NCI-H2196 (cell line): ENCODE measurements around the gene VWDE.

Source experiments
- DNase-seq: peaks from one replicate; lab custom pipeline; 2025; ENCODE audit not compliant: unreplicated experiment; lab: John Stamatoyannopoulos, UW

Gene VWDE

DNA sequence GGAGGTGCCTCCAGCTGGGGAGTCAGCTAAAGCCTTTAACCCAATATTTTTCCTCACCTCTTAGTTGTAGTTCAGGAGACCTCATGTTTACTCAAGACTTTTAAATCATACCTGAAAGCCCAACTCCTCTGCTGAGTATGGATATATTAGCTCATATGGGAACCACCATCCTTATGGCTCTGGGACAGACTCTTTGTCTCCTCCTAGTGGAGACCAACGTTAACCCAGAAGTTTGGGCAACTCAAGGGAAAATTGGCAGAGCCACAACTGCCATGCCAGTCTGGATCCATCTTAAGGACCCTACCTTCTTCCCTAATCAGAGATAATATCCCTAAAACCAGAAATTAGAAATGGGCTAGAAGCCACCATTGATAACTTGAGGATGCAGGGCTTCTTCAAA, 111.8 kb downstream of the VWDE start:
- no peak for DNase-seq

DNA sequence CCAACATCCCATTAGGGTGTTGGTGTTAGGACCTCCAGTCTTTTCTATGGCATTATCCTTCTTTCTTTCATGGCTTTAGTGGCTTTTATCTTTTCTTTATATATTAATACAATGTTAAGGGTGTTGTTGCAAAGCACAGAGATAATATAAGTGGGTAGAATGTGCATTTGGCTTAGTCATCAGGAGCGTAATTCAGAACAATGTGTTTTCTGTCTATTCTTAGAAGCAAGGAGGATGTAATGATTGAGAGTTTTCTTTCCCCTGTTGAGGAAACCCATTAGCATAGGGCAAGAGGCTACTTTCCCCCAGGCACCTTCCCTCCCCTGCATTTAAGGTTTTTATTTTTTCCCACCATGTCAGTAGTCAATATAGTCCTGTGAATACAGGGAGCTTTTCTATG, 112.9 kb downstream of the VWDE start:
- DNase-seq, result no peak

DNA sequence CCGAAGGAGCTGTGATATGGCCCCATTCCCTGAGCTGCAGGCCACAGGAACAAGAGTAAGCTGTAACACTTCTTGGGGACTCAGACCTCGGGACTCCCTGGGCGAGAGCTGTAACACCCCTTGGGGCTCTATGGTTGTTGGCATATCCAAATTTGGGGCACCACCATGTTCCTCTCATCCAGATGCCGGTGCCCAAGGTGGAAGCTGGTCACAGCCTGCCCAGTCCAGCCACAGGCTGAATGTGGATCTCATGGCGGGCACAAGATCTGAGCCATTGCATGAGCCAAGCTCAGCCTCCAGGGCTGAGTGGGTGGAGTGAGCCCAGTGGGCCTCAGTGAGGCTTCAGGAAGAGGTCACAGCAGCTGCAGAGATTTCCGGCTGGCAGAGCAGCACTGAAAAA, 113.7 kb downstream of the VWDE start:
- DNase-seq, result no peak

DNA sequence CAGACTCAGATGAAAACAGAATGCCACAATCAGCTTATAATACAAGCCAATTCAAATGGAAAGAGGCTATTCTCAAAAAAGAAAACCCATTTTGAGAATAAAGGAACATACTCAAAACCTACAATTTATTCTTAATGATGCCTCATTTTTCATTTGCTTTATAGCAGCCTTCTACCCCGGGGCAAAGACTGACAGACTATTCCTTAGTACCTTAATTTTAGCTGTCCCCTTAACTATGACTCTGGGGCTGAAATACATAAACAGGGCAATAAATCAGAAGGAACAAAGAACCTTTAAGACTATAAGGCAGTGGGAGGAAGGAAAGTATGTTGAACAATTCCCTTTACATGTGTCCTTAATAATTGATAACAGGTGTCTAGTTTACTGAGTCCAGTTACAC, 115.8 kb downstream of the VWDE start:
- DNase-seq, result no peak

DNA sequence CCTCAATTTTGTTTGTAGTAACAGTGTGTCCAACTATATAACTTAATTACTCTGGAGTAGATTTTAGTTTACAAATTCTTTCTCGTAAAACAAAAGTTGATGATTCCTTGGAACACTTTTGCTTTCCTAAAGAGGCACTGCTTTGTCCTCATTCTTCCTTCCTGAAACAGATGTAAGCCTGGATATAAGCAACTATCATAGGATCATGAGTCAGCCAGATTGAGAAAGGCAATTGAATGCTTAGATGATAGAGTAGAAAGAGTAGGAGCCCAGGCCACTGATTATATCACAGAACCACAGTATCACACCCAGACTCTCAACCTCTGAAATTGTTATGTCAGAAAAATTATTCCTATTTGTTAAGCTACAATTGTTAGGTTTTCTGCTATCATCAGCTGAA, 122.6 kb downstream of the VWDE start:
- no peak for DNase-seq
